Articular chondrocyte of knee joint (primary cell): ENCODE results near the gene GDPD1. TPM values are rescaled to one million over a fixed set of nuclear protein-coding genes. Genes with fewer than 3 reads are reported as not detected.

ENCODE experiments used
- small RNA-seq: library from RNA; depleted of rRNA; stranded (forward); fragments of <200 nt; gene quantifications from one replicate; pipeline ENCODE3, GENCODE V24; 2012
- total RNA-seq: library from RNA; depleted of rRNA; stranded (reverse); fragments of >200 nt; gene quantifications from 2 replicates; pipeline ENCODE4 v1.2.3, GENCODE V29; 2012

Gene GDPD1
- total RNA-seq: 0.39 and 0.86 TPM in 2 replicates

DNA sequence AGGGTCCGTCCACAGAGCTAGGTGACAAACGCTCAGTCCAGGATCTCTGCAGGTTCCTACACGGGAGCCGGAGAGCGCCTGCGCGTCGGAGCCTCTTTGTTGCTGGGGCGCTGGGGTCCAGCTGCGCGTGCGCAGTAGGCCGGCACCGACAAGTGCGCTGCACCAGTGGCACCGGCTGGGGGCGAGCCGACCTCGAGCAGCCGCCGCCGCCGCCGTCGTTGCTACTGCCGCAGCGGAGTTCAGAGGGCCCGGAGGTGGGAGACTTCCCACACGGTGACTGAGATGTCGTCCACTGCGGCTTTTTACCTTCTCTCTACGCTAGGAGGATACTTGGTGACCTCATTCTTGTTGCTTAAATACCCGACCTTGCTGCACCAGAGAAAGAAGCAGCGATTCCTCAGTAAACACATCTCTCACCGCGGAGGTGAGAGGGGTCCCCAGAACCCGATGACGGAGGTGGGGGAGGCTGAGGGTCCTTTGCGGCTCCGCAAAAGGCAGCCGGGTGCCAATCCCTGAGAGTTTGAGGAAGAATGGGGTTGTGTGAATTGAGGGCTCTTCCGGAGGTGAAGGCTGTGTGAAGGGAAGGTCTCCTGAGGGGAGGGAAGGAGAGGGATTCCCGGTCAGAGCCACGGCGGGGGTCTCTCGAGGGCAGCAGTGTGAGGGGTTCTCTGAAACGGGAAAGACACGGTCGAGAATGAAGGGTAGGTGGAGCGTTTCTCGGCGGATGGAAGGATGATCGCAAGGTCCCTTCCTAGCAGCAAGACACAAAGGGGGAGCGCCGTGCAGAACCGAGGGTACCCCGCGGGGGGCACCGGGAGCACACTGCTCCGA is at the start of gene GDPD1:
GDPD1 (plus strand) TSS at position 184 of the 831 bp plus-strand sequence; CDS start at position 283, 99 bp downstream.

Small RNA genes lying within 50 kb of the gene (small RNA-seq; reads per million reads assigned to genes)
- gene RF00019 (not detected), gene SNRPGP17 (not detected)

Other genes starting within 250 kb of the GDPD1 start
- 43.6 and 43.7 TPM in 2 replicates for gene TRIM37, start 113.6 kb upstream of the GDPD1 start, total RNA-seq
- gene SKA2, start 65.3 kb upstream of the GDPD1 start, total RNA-seq: 60.1 and 80.3 TPM in 2 replicates
- 72.1 and 254 TPM in 2 replicates for gene PRR11, start 64.8 kb upstream of the GDPD1 start, total RNA-seq
- 21.3 and 23.0 TPM in 2 replicates for gene SMG8, start 10.5 kb upstream of the GDPD1 start, total RNA-seq
- gene YPEL2, start 111.1 kb downstream of the GDPD1 start, total RNA-seq: 13.9 and 20.2 TPM in 2 replicates